NCI-H774 (cell line): Measurements from ENCODE around the gene CIC.
"Not testable (repeated sequence)": the region's sequence is repeated elsewhere in the genome, so short reads cannot be mapped to it uniquely, and the experiment has no call there.

ENCODE experiments used
- DNase-seq: peaks from one replicate; lab custom pipeline; 2025; lab: John Stamatoyannopoulos, UW

CIC gene

GRCh38 chr19:42255766-42256745, 13.0 kb upstream of the CIC start:
- no peak for DNase-seq

GRCh38 chr19:42257842-42258241, 11.2 kb upstream of the CIC start:
- DNase-seq, result not testable (repeated sequence)

- DNase-seq, result no peak
These were observed 7.3 kb upstream of the CIC start for GRCh38 chr19:42261763-42262162.

- not testable (repeated sequence) for DNase-seq
These were observed 2.9 kb upstream of the CIC start for GRCh38 chr19:42266105-42266504.

GRCh38 chr19:42266928-42267603, 2.0 kb upstream of the CIC start:
- DNase-seq, result not testable (repeated sequence)

GRCh38 chr19:42267644-42268141, 1.4 kb upstream of the CIC start:
- DNase-seq, result no peak

GRCh38 chr19:42268142-42268703, 829 bp upstream of the CIC start:
- peak; percentile 98 for DNase-seq

- no peak for DNase-seq
These were observed 660 bp downstream of the CIC start for GRCh38 chr19:42269478-42270345.

GRCh38 chr19:42270346-42271044, 1.4 kb downstream of the CIC start:
- DNase-seq, result no peak

GRCh38 chr19:42271045-42271419, 2.0 kb downstream of the CIC start:
- no peak for DNase-seq

- no peak for DNase-seq
These were observed 2.9 kb downstream of the CIC start for GRCh38 chr19:42271861-42272534.

GRCh38 chr19:42272535-42272897, 3.5 kb downstream of the CIC start:
- DNase-seq, result no peak

GRCh38 chr19:42272989-42273406, 3.9 kb downstream of the CIC start:
- no peak for DNase-seq

GRCh38 chr19:42273407-42274064, 4.5 kb downstream of the CIC start:
- DNase-seq, result no peak

- DNase-seq, result no peak
These were observed 5.1 kb downstream of the CIC start for GRCh38 chr19:42274065-42274682.

GRCh38 chr19:42275103-42275502, 6.1 kb downstream of the CIC start:
- no peak for DNase-seq

GRCh38 chr19:42275517-42275916, 6.5 kb downstream of the CIC start:
- DNase-seq, result no peak

GRCh38 chr19:42276284-42276683, 7.2 kb downstream of the CIC start:
- DNase-seq, result no peak

GRCh38 chr19:42276821-42277220, 7.8 kb downstream of the CIC start:
- DNase-seq, result no peak
